Erythroblast (primary cell): ENCODE measurements around the gene TPP1.

Source experiments
- GATA1 ChIP-seq: IDR thresholded peaks from 2 replicates; pipeline ENCODE4 v1.6.1; 2011; ENCODE audit warnings: low read depth, mild to moderate bottlenecking, control low read depth, low read length, moderate library complexity
- POLR2A ChIP-seq: IDR thresholded peaks from 2 replicates; pipeline ENCODE4 v1.6.1; 2011; ENCODE audit warnings: mild to moderate bottlenecking, low read length

DNA sequence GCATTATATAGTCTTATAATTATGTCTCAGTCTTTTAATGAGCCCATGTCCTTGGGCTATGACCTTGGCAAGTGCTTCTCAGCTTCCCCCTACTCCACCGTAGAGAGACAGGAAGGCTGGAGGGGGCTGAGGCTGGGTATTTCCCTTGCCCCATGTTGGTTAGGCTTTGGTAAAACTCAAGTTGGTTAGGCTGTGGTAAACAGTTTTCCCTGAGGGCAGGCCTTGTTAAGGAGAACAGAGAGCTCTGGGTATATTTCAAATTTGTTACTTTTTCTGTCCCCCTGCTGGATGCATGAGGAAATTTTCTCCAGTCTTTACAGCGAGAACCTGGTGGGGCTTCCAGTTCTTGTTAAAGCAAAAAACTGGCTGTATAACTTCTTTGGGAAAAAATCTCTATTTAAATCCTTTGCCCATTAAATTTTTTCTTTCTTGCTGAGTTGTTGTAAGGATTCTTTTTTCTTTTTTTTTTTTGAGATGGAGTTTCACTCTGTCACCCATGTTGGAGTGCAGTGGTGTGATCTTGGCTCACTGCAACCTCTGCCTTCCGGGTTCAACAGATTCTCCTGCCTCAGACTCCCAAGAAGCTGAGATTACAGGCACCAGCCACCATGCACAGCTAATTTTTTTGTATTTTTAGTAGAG is 48.6 kb upstream of the TPP1 start:
- TF ChIP-seq POLR2A (no peak), GATA1 (no peak)
